Loucy (cell line): Measurements from ENCODE around the gene BPIFB2.

Experiments used
- H2AFZ ChIP-seq: fragments of 200-600 bp; sonication (generic); 2 replicates; pipeline ENCODE4 v1.6.0; 2016; ENCODE audit warnings: antibody characterized with exemption, mild to moderate bottlenecking, low read length, moderate library complexity
- H3F3A ChIP-seq: fragments of 200-600 bp; 2 replicates; pipeline ENCODE4 v1.6.0; 2016; ENCODE audit warnings: antibody characterized with exemption, low read depth, mild to moderate bottlenecking
- H3K27me3 ChIP-seq: fragments of 200-600 bp; sonication (generic); 2 replicates; pipeline ENCODE4 v1.6.1; 2014; ENCODE audit warnings: low read length, mild to moderate bottlenecking; ENCODE audit not compliant: insufficient read depth, poor library complexity, severe bottlenecking
- H3K36me3 ChIP-seq: fragments of 200-600 bp; sonication (generic); 2 replicates; pipeline ENCODE4 v1.6.1; 2016; ENCODE audit warnings: low read length; ENCODE audit not compliant: insufficient read depth
- H3K4me1 ChIP-seq: fragments of 200-600 bp; sonication (generic); 2 replicates; pipeline ENCODE4 v1.5.1; 2014; ENCODE audit warnings: low read length, mild to moderate bottlenecking; ENCODE audit not compliant: insufficient read depth, poor library complexity, severe bottlenecking
- H3K4me2 ChIP-seq: fragments of 200-600 bp; sonication (generic); 2 replicates; pipeline ENCODE4 v1.6.0; 2014; ENCODE audit warnings: antibody characterized with exemption, low read length, low read depth, mild to moderate bottlenecking; ENCODE audit not compliant: poor library complexity, severe bottlenecking
- H3K4me3 ChIP-seq: fragments of 200-600 bp; sonication (generic); 2 replicates; pipeline ENCODE4 v1.5.1; 2014; ENCODE audit warnings: low read length, mild to moderate bottlenecking, mixed read lengths; ENCODE audit not compliant: poor library complexity, severe bottlenecking
- H3K79me2 ChIP-seq: fragments of 200-600 bp; sonication (generic); 2 replicates; pipeline ENCODE4 v1.6.1; 2014; ENCODE audit warnings: low read length; ENCODE audit not compliant: insufficient read depth
- H3K9ac ChIP-seq: fragments of 200-600 bp; sonication (generic); 2 replicates; pipeline ENCODE4 v1.6.0; 2014; ENCODE audit warnings: mild to moderate bottlenecking, low read depth, low read length, moderate library complexity; ENCODE audit not compliant: poor library complexity, severe bottlenecking
- H3K9me2 ChIP-seq: fragments of 200-600 bp; sonication (generic); replicated peaks from 2 replicates; pipeline ENCODE4 v1.6.1; 2016; ENCODE audit warnings: low read depth, low read length, mixed read lengths
- H3K9me3 ChIP-seq: fragments of 200-600 bp; sonication (generic); 2 replicates; pipeline ENCODE4 v1.6.1; 2014; ENCODE audit warnings: mild to moderate bottlenecking, antibody characterized with exemption, low read length, low read depth; ENCODE audit not compliant: insufficient read depth
- H4K20me1 ChIP-seq: fragments of 200-600 bp; sonication (generic); 2 replicates; pipeline ENCODE4 v1.6.0; 2014; ENCODE audit warnings: antibody characterized with exemption, low read length, mild to moderate bottlenecking; ENCODE audit not compliant: insufficient read depth, poor library complexity, severe bottlenecking
- CTCF ChIP-seq: fragments of 200-600 bp; sonication (generic); conservative IDR thresholded peaks from 2 replicates; pipeline ENCODE4 v1.5.1; 2014; ENCODE audit warnings: mild to moderate bottlenecking, antibody characterized with exemption, low read length
- EZH2phosphoT487 ChIP-seq: fragments of 200-600 bp; IDR thresholded peaks from 2 replicates; pipeline ENCODE4 v1.6.1; 2018; ENCODE audit warnings: antibody characterized with exemption, mild to moderate bottlenecking, moderate library complexity, borderline replicate concordance

Gene BPIFB2

DNA sequence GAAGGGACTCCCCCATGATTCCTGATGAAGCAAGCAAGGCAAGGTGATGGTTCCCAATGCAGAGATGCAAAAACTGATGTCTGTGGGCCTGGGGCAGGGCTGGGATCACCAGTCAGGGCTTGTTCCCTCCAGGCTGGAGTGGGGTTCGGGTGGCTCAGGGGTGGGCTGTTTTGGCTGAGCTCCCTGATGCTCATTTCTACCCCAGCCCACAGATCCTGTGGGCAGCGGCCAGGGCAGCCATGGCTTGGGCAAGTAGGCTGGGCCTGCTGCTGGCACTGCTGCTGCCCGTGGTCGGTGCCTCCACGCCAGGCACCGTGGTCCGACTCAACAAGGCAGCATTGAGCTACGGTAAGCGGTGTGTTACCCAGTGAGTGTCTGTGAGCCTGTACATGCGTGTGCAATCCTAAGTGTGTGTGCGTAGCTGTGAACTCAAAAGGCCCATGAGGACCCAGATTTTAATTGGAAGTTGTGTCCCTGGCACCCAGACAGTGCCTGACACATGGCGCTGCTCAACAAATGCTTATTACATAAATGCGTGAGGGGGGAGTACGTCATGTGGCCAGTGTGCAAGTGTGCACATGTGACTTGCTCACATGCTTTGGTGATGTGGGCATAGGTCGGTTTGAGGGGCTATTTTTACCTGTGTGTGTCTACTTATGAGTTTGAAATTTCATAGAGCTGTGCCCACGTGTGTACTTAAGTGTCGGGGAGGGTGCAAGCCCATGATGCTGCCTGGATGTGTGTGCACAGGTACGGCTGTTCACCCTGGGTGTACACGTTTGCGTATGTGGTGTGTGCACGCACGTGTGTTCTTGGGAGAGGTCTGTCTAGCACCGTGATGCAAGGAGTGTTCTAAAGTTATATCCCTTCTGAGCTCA, 1.1 kb downstream of the BPIFB2 start:
- H3K79me2 ChIP-seq = no peaks in the 10 kb centered on the region
- peaks cover 5% of the 10 kb centered on the region; the same call in 1 of the 2 replicates for H3K9me3 ChIP-seq
- no peaks in the 10 kb centered on the region for H3K36me3 ChIP-seq
- H3K27me3 ChIP-seq = no peaks in the 10 kb centered on the region
- no peak overlapping the region for H3K9ac ChIP-seq
- no peaks in the 10 kb centered on the region for H3K4me1 ChIP-seq
- TF ChIP-seq EZH2phosphoT487 (no peak), CTCF (no peak)
- H3K4me3 ChIP-seq = no peak overlapping the region
- H2AFZ ChIP-seq = no peak overlapping the region
- H3K9me2 ChIP-seq = no peaks in the 10 kb centered on the region
- no peaks in the 10 kb centered on the region for H4K20me1 ChIP-seq
- no peaks in the 10 kb centered on the region for H3F3A ChIP-seq
- H3K4me2 ChIP-seq = no peak overlapping the region

DNA sequence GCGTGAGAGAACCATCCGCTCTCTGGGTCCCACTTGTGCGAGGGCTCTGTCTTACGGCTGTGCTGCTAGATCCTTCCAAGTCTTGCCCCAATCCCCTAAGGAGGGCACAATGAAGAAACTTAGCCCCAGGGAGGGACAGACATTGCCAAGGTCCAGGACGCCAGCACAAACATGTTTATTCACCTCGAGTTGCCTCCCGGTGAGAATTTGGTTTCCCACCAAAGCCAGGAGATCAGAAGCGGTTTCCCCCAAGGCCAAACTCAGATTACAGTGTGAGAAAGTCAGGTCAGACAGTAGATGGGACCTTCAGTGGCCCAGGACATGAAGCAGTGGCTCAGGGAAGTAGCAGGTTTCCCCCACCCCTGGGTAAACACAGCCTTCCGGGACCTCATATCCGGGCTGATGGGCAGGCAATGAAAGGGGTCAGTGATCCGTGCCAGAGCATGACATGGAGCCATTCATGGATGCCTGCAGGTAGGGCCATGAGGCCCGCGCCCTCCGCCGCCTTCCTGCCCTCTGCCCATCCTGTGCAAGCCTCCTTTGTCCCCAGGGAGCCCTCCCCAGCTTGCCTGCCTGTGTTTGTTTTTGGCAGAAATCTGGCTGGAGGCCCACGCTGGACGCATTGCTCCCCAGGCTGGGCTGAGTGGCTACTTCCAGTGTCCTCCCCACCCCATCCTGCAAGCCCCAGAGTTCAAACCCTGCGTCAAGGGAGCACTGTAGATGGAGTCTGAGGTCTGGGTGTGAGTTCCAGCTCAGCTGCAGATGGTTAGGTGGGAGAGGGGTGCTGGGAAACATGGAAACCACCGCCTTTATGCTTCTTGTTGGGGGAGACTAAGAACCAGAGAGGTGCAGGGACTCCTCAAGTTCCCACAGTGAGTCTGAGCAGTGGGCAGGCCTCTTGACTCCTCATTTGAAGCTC, 2.0 kb downstream of the BPIFB2 start:
- no peak overlapping the region for H3K4me2 ChIP-seq
- no peaks in the 10 kb centered on the region for H3K79me2 ChIP-seq
- peaks cover 5% of the 10 kb centered on the region; the same call in 1 of the 2 replicates for H3K9me3 ChIP-seq
- no peaks in the 10 kb centered on the region for H3K4me1 ChIP-seq
- no peaks in the 10 kb centered on the region for H3K36me3 ChIP-seq
- no peaks in the 10 kb centered on the region for H3K9me2 ChIP-seq
- H2AFZ ChIP-seq = no peak overlapping the region
- H3K9ac ChIP-seq = no peak overlapping the region
- no peaks in the 10 kb centered on the region for H3F3A ChIP-seq
- TF ChIP-seq EZH2phosphoT487 = no peak
- no peak for TF ChIP-seq CTCF
- H3K4me3 ChIP-seq = no peak overlapping the region
- no peaks in the 10 kb centered on the region for H3K27me3 ChIP-seq
- no peaks in the 10 kb centered on the region for H4K20me1 ChIP-seq

DNA sequence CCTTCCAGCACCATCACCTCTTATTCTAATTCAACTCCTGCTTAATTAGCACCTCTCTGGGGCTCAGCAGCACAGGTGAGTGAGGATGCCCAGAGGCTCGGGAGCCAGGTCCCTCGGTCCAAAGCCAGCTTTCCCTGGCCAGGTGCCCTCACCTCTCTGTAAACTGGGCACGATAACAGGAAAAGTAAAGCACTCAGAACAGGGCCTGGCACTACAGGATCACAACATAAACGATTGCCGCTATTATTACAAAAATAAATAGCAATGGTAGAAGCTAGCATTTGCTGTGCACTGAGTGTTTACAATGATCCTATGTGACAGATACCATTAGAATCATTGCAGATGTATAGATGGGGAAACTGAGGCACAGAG, 2.6 kb downstream of the BPIFB2 start:
- Histone ChIP-seq H2AFZ (no peak overlapping the region), H3K36me3 (no peaks in the 10 kb centered on the region), H3K4me3 (no peak overlapping the region), H3F3A (no peaks in the 10 kb centered on the region), H3K79me2 (no peaks in the 10 kb centered on the region), H3K9me3 (peaks cover 3% of the 10 kb centered on the region; the same call in 1 of the 2 replicates), H3K4me2 (no peak overlapping the region), H3K9ac (no peak overlapping the region), H3K4me1 (no peaks in the 10 kb centered on the region), H3K27me3 (no peaks in the 10 kb centered on the region), H3K9me2 (no peaks in the 10 kb centered on the region), H4K20me1 (no peaks in the 10 kb centered on the region)
- no peak for TF ChIP-seq CTCF
